B cell (primary cell): ENCODE data around the gene DSCAML1. TPM values are rescaled to one million over a fixed set of nuclear protein-coding genes. Genes with fewer than 3 reads are reported as not detected.

Source experiments
- ATAC-seq: fragments of 200-7000 bp; cut with Tn5 transposase; one replicate; pipeline ENCODE4 v1.10.0; 2021; ENCODE audit warnings: low read depth, mild to moderate bottlenecking, moderate number of reproducible peaks, moderate library complexity
- CTCF ChIA-PET: fragments of 350-600 bp; sonication (Branson Sonifier 250); formaldehyde crosslinking; loops from one replicate; lab custom pipeline; 2021; ENCODE audit warnings: antibody characterized with exemption, inconsistent platforms; lab: Charles Lee
- POLR2A ChIA-PET: fragments of 350-600 bp; sonication (Branson Sonifier 250); formaldehyde crosslinking; loops from one replicate; lab custom pipeline; 2021; ENCODE audit warnings: antibody characterized with exemption; lab: Charles Lee
- DNase-seq: peaks from one replicate; pipeline ENCODE4 v3.0.0; 2013
- H2AFZ ChIP-seq: 2 replicates; pipeline ENCODE4 v1.6.1; 2012; ENCODE audit warnings: mild to moderate bottlenecking, low read depth, low read length; ENCODE audit not compliant: insufficient read depth, poor library complexity, severe bottlenecking
- H3K27ac ChIP-seq, 2 donors: 1 replicate in 1 of 2; 2 replicates in 1 of 2; pipeline ENCODE4 v1.5.1; 2012 to 2013; ENCODE audit warnings: low read length in 2 of 2, mild to moderate bottlenecking in 2 of 2, moderate library complexity in 1 of 2
- H3K27me3 ChIP-seq, 4 experiments: fragments of 200-600 bp in 1 of 4; sonication (generic) in 1 of 4; replicated peaks in 1 of 4; 1 replicate in 2 of 4; 2 replicates in 2 of 4; pipeline versions ENCODE4 v1.6.1 to v1.7.0; 2013 to 2016; ENCODE audit warnings: low read length in 3 of 4, mild to moderate bottlenecking in 2 of 4, mixed read lengths in 1 of 4, moderate library complexity in 1 of 4; ENCODE audit not compliant: insufficient read depth in 4 of 4, control insufficient read depth in 3 of 4; ENCODE audit errors: control extremely low read depth in 1 of 4
- H3K36me3 ChIP-seq, 2 experiments: replicated peaks in 1 of 2; 1 replicate in 1 of 2; 2 replicates in 1 of 2; pipeline versions ENCODE4 v1.6.1 to v1.7.1; 2013; ENCODE audit warnings: low read length in 1 of 2; ENCODE audit not compliant: insufficient read depth in 2 of 2, control insufficient read depth in 1 of 2; ENCODE audit errors: control extremely low read depth in 1 of 2, extremely low read depth in 1 of 2
- H3K4me1 ChIP-seq, 2 donors: fragments of 200-600 bp in 1 of 2; sonication (generic) in 1 of 2; 1 replicate in 1 of 2; 2 replicates in 1 of 2; pipeline versions ENCODE4 v1.5.1 to v1.6.1; 2013 to 2017; ENCODE audit warnings: low read length in 2 of 2; ENCODE audit not compliant: control insufficient read depth in 2 of 2, insufficient read depth in 2 of 2
- H3K4me2 ChIP-seq: replicated peaks from 2 replicates; pipeline ENCODE3; 2012; ENCODE audit warnings: mild to moderate bottlenecking, low read depth, low read length; ENCODE audit not compliant: poor library complexity, severe bottlenecking
- H3K4me3 ChIP-seq, 5 experiments: fragments of 200-600 bp in 1 of 5; sonication (generic) in 1 of 5; 1 replicate in 3 of 5; 2 replicates in 2 of 5; pipeline versions ENCODE4 v1.5.1 to v1.7.0; 2011 to 2016; ENCODE audit warnings: low read length in 4 of 5, mild to moderate bottlenecking in 4 of 5, low read depth in 2 of 5, control low read depth in 1 of 5, moderate library complexity in 1 of 5; ENCODE audit not compliant: insufficient read depth in 1 of 5; ENCODE audit errors: control extremely low read depth in 1 of 5, extremely low read depth in 1 of 5
- H3K79me2 ChIP-seq: fragments of 200-600 bp; sonication (generic); one replicate; pipeline ENCODE4 v1.6.0; 2016; ENCODE audit warnings: low read length; ENCODE audit not compliant: control insufficient read depth, insufficient read depth
- H3K9ac ChIP-seq: fragments of 200-600 bp; sonication (generic); 2 replicates; pipeline ENCODE4 v1.6.1; 2017; ENCODE audit warnings: mild to moderate bottlenecking, low read length, moderate library complexity
- H3K9me3 ChIP-seq, 3 donors: one replicate each; pipeline versions ENCODE4 v1.6.1 to v1.7.1; 2013; ENCODE audit warnings: low read length in 2 of 3; ENCODE audit not compliant: control insufficient read depth in 2 of 3, insufficient read depth in 1 of 3; ENCODE audit errors: control extremely low read depth in 1 of 3
- H4K20me1 ChIP-seq: 2 replicates; pipeline ENCODE4 v1.6.0; 2012; ENCODE audit warnings: mild to moderate bottlenecking, low read length; ENCODE audit not compliant: insufficient read depth, control insufficient read depth, poor library complexity, severe bottlenecking
- H3K27ac Mint-ChIP-seq: one replicate; pipeline ENCODE4 v1.8.0; 2021; ENCODE audit warnings: mixed read lengths
- H3K27me3 Mint-ChIP-seq: one replicate; pipeline ENCODE4 v1.8.0; 2021; ENCODE audit warnings: mixed read lengths
- H3K4me1 Mint-ChIP-seq: one replicate; pipeline ENCODE4 v1.8.0; 2021; ENCODE audit warnings: mixed read lengths
- H3K4me3 Mint-ChIP-seq: one replicate; pipeline ENCODE4 v1.8.0; 2021; ENCODE audit warnings: mixed read lengths
- H3K9me3 Mint-ChIP-seq: one replicate; pipeline ENCODE4 v1.8.0; 2022; ENCODE audit warnings: mixed read lengths; ENCODE audit not compliant: insufficient read depth
- CTCF ChIP-seq: fragments of 200-600 bp; IDR thresholded peaks from one replicate; pipeline ENCODE4 v1.8.0; 2022; ENCODE audit warnings: antibody characterized with exemption, mild to moderate bottlenecking
- EZH2 ChIP-seq: IDR thresholded peaks from 2 replicates; pipeline ENCODE4 v1.6.1; 2012; ENCODE audit warnings: borderline replicate concordance, low read depth, mild to moderate bottlenecking, moderate library complexity, low read length; ENCODE audit not compliant: insufficient read depth, poor library complexity, severe bottlenecking
- WGBS: methylation state at CpG from one replicate; pipeline ENCODE4 v1.1.5; 2013; ENCODE audit warnings: missing lambda C conversion rate; ENCODE audit not compliant: insufficient coverage; 5-methylcytosine and 5-hydroxymethylcytosine counted together
- intact Hi-C: fragments of 100-400 bp; cut with micrococcal nuclease; formaldehyde crosslinking; loops from one replicate; pipeline ENCODE4 v1.10.0; 2022
- polyA plus RNA-seq: library from polyadenylated mRNA; depleted of rRNA; stranded (reverse); fragments of >200 nt; gene quantifications from 2 replicates; pipeline ENCODE4 v1.2.3, GENCODE V29; 2012
- total RNA-seq, 2 donors: library from RNA; stranded (reverse); fragments of 120-200 nt in 1 of 2; gene quantifications; 1 replicate in 1 of 2; 2 replicates in 1 of 2; pipeline versions ENCODE4 v1.2.3 to v1.2.4, GENCODE V29; 2013 to 2022

Gene DSCAML1
- total and polyA plus RNA-seq, 2 donors (not counting 1 experiment from before 2014, with no cell fraction given): 1.2 to 6.2 TPM

GRCh38 chr11:117428186-117428855, 368.7 kb downstream of the DSCAML1 start:
- H3K27ac Mint-ChIP-seq: no peak overlapping the region
- H3K4me3 ChIP-seq: no peak overlapping the region
- CTCF ChIA-PET: interaction anchor here (1.2 to 3.4 kb wide), 3 partner anchors 8 to 519 kb away, joined by 3 to 28 read pairs (median 4); no protein-coding TSS in a partner anchor
- H3K4me1 ChIP-seq: peaks cover 0 to 8% of the 10 kb centered on the region in 2 donors
- no peaks in the 10 kb centered on the region for H3K36me3 ChIP-seq
- POLR2A ChIA-PET: no interaction called here
- H3K4me1 Mint-ChIP-seq: peaks cover 8% of the 10 kb centered on the region
- intact Hi-C loops: no loop called here
- H3K4me2 ChIP-seq: no peak overlapping the region
- no peaks in the 10 kb centered on the region for H4K20me1 ChIP-seq
- no peak overlapping the region for H3K27ac ChIP-seq
- no peaks in the 10 kb centered on the region for H3K79me2 ChIP-seq
- DNase-seq (no peak), ATAC-seq (no peak)
- no peak overlapping the region for H3K4me3 Mint-ChIP-seq
- H2AFZ ChIP-seq: no peak overlapping the region
- 89% methylated on average over 18 of the region's 32 CpGs for WGBS
- peaks cover 5% of the 10 kb centered on the region for H3K27me3 Mint-ChIP-seq
- no peak overlapping the region for H3K9ac ChIP-seq
- peaks cover 0 to 13% (median 0%) of the 10 kb centered on the region in 4 experiments for H3K27me3 ChIP-seq
- TF ChIP-seq EZH2 (no peak), CTCF (no peak)
- H3K9me3 Mint-ChIP-seq: no peaks in the 10 kb centered on the region
- no peaks in the 10 kb centered on the region for H3K9me3 ChIP-seq

- CTCF ChIA-PET: interaction anchor here (1.1 to 3.8 kb wide), 5 partner anchors 10 to 520 kb away, joined by 3 to 54 read pairs (median 8); no protein-coding TSS in a partner anchor
- intact Hi-C loops: loop anchor here (2.0 kb wide), 1 partner anchor 389 kb away; no protein-coding TSS in a partner anchor
- H3K4me3 Mint-ChIP-seq: no peak overlapping the region
- Histone ChIP-seq H3K4me3 (no peak overlapping the region), H3K36me3 (no peaks in the 10 kb centered on the region), H3K27me3 (peaks cover 0 to 13% (median 0%) of the 10 kb centered on the region in 4 experiments), H3K4me1 (peaks cover 0 to 8% of the 10 kb centered on the region in 2 donors), H3K9me3 (no peaks in the 10 kb centered on the region), H3K4me2 (no peak overlapping the region), H3K27ac (no peak overlapping the region), H3K9ac (no peak overlapping the region), H2AFZ (no peak overlapping the region), H3K79me2 (no peaks in the 10 kb centered on the region), H4K20me1 (no peaks in the 10 kb centered on the region)
- peaks cover 5% of the 10 kb centered on the region for H3K27me3 Mint-ChIP-seq
- ATAC-seq (no peak), DNase-seq (no peak)
- no peak overlapping the region for H3K27ac Mint-ChIP-seq
- POLR2A ChIA-PET: no interaction called here
- TF ChIP-seq EZH2 (no peak), CTCF (no peak)
- 92% methylated on average over 8 of the region's 11 CpGs for WGBS
- H3K4me1 Mint-ChIP-seq: peaks cover 8% of the 10 kb centered on the region
- H3K9me3 Mint-ChIP-seq: no peaks in the 10 kb centered on the region
Observed at GRCh38 chr11:117427356-117427874, 369.6 kb downstream of the DSCAML1 start.
